HG03280 (cell line): ENCODE data around the gene DCC.

Source experiments
- ATAC-seq: cut with Tn5 transposase; IDR thresholded peaks from one replicate; pipeline ENCODE4 v1.9.1; 2021; ENCODE audit warnings: mild to moderate bottlenecking, moderate library complexity; ENCODE audit not compliant: unreplicated experiment

The DCC gene

GRCh38 chr18:52999633-53000032, 659.6 kb downstream of the DCC start:
- ATAC-seq: no peak

- no peak for ATAC-seq
Measured at GRCh38 chr18:53004798-53005197, 664.8 kb downstream of the DCC start.

- no peak for ATAC-seq
Measured at GRCh38 chr18:53018791-53019190, 678.8 kb downstream of the DCC start.

GRCh38 chr18:53025247-53025646, 685.2 kb downstream of the DCC start:
- ATAC-seq: no peak

- no peak for ATAC-seq
Measured at GRCh38 chr18:53028565-53028964, 688.6 kb downstream of the DCC start.

GRCh38 chr18:53033128-53033527, 693.1 kb downstream of the DCC start:
- no peak for ATAC-seq

- no peak for ATAC-seq
Measured at GRCh38 chr18:53038608-53039007, 698.6 kb downstream of the DCC start.

- no peak for ATAC-seq
Measured at GRCh38 chr18:53040286-53040685, 700.3 kb downstream of the DCC start.

GRCh38 chr18:53056064-53056463, 716.1 kb downstream of the DCC start:
- no peak for ATAC-seq

- no peak for ATAC-seq
Measured at GRCh38 chr18:53070788-53071187, 730.8 kb downstream of the DCC start.

- ATAC-seq: no peak
Measured at GRCh38 chr18:53080687-53081086, 740.7 kb downstream of the DCC start.

GRCh38 chr18:53093636-53094035, 753.6 kb downstream of the DCC start:
- no peak for ATAC-seq

GRCh38 chr18:53101536-53102105, 761.6 kb downstream of the DCC start:
- ATAC-seq: no peak

- ATAC-seq: no peak
Measured at GRCh38 chr18:53114441-53114840, 774.4 kb downstream of the DCC start.

GRCh38 chr18:53115876-53116585, 776.0 kb downstream of the DCC start:
- no peak for ATAC-seq

GRCh38 chr18:53117851-53118250, 777.9 kb downstream of the DCC start:
- ATAC-seq: no peak

GRCh38 chr18:53126210-53126609, 786.2 kb downstream of the DCC start:
- no peak for ATAC-seq

GRCh38 chr18:53131001-53131400, 791.0 kb downstream of the DCC start:
- no peak for ATAC-seq

- no peak for ATAC-seq
Measured at GRCh38 chr18:53134711-53135110, 794.7 kb downstream of the DCC start.

- ATAC-seq: no peak
Measured at GRCh38 chr18:53135654-53136053, 795.7 kb downstream of the DCC start.

GRCh38 chr18:53139746-53140500, 799.9 kb downstream of the DCC start:
- no peak for ATAC-seq

GRCh38 chr18:53142005-53142404, 802.0 kb downstream of the DCC start:
- no peak for ATAC-seq
